Thyroid gland (tissue), 4 donors: ENCODE data around the gene TMC8. TPM values are rescaled to one million over a fixed set of nuclear protein-coding genes. Genes with fewer than 3 reads are reported as not detected.

Source experiments
- DNase-seq, 2 donors: peaks; one replicate each; pipeline ENCODE4 v3.0.0-alpha.2; 2019
- H3K27ac ChIP-seq, 3 donors: fragments of 200-600 bp; sonication (generic); 1 replicate in 2 of 3; 2 replicates in 1 of 3; pipeline ENCODE4 v1.5.1; 2016 to 2019; ENCODE audit warnings: mild to moderate bottlenecking in 1 of 3, moderate library complexity in 1 of 3
- H3K27me3 ChIP-seq: fragments of 200-600 bp; sonication (generic); one replicate; pipeline ENCODE4 v1.5.1; 2019
- H3K36me3 ChIP-seq, 2 donors: fragments of 200-600 bp; sonication (generic); one replicate each; pipeline ENCODE4 v1.5.1; 2016 to 2019
- H3K4me1 ChIP-seq, 2 donors: fragments of 200-600 bp; sonication (generic); one replicate each; pipeline ENCODE4 v1.5.1; 2017 to 2019
- H3K4me3 ChIP-seq, 3 donors: fragments of 200-600 bp; sonication (generic); replicated peaks in 1 of 3; 1 replicate in 2 of 3; 2 replicates in 1 of 3; pipeline ENCODE4 v1.5.1; 2016; ENCODE audit warnings: mild to moderate bottlenecking in 1 of 3
- H3K9me3 ChIP-seq: fragments of 200-600 bp; sonication (generic); one replicate; pipeline ENCODE4 v1.5.1; 2017
- CTCF ChIP-seq, 6 experiments: fragments of 200-600 bp in 3 of 6; fragments of 450-650 bp in 3 of 6; sonication (generic) in 3 of 6; IDR thresholded peaks; one replicate each; pipeline ENCODE4 v1.5.1; 2016 to 2019; ENCODE audit warnings: antibody characterized with exemption in 6 of 6, mild to moderate bottlenecking in 2 of 6, inconsistent platforms in 1 of 6, moderate library complexity in 1 of 6
- POLR2A ChIP-seq, 2 donors: fragments of 450-650 bp; IDR thresholded peaks; one replicate each; pipeline ENCODE4 v1.6.1; 2017; ENCODE audit warnings: antibody characterized with exemption in 2 of 2, mild to moderate bottlenecking in 2 of 2, moderate library complexity in 1 of 2
- WGBS, 2 donors: methylation state at CpG; one replicate each; pipeline ENCODE4 v1.1.5; 2017; 5-methylcytosine and 5-hydroxymethylcytosine counted together
- intact Hi-C: fragments of 100-400 bp; cut with DNase I; formaldehyde crosslinking; loops from one replicate; pipeline ENCODE4 v1.15.1; 2023
- total RNA-seq, 4 donors: library from RNA; depleted of rRNA; stranded (reverse); fragments of >200 nt; gene quantifications; one replicate each; pipeline ENCODE4 v1.2.3, GENCODE V29; 2016

The TMC8 gene
- total RNA-seq, 4 donors from 2014 or later: 1.4 to 4.7 (median 1.9) TPM

- 85 to 89% methylated on average over 5 of the region's 5 CpGs for WGBS, 2 donors
- DNase-seq: no peak
- H3K4me3 ChIP-seq: no peak overlapping the region
- no peaks in the 10 kb centered on the region for H3K9me3 ChIP-seq
- no peak overlapping the region for H3K27ac ChIP-seq
- H3K4me1 ChIP-seq: no peaks in the 10 kb centered on the region
- intact Hi-C loops: no loop called here
- TF ChIP-seq POLR2A (IDR thresholded peaks at IDR 0.05): no peak
- TF ChIP-seq CTCF (IDR thresholded peaks at IDR 0.05): no peak
- peaks cover 27 to 57% of the 10 kb centered on the region in 2 donors for H3K36me3 ChIP-seq
- H3K27me3 ChIP-seq: no peaks in the 10 kb centered on the region
Observed at GRCh38 chr17:78101112-78101511, 29.5 kb upstream of the TMC8 start.

GRCh38 chr17:78101542-78101941, 29.0 kb upstream of the TMC8 start:
- 95 to 98% methylated on average over 10 of the region's 10 CpGs for WGBS, 2 donors
- no peak for TF ChIP-seq CTCF (IDR thresholded peaks at IDR 0.05)
- no peak for TF ChIP-seq POLR2A (IDR thresholded peaks at IDR 0.05)
- H3K27me3 ChIP-seq: no peaks in the 10 kb centered on the region
- H3K27ac ChIP-seq: no peak overlapping the region
- no peaks in the 10 kb centered on the region for H3K9me3 ChIP-seq
- no peak overlapping the region for H3K4me3 ChIP-seq
- H3K36me3 ChIP-seq: peaks cover 26 to 53% of the 10 kb centered on the region in 2 donors
- DNase-seq: no peak
- H3K4me1 ChIP-seq: no peaks in the 10 kb centered on the region
- intact Hi-C loops: no loop called here

- no peaks in the 10 kb centered on the region for H3K27me3 ChIP-seq
- no peak for DNase-seq
- intact Hi-C loops: no loop called here
- H3K4me3 ChIP-seq: no peak overlapping the region
- no peak for TF ChIP-seq CTCF (IDR thresholded peaks at IDR 0.05)
- no peak for TF ChIP-seq POLR2A (IDR thresholded peaks at IDR 0.05)
- H3K9me3 ChIP-seq: no peaks in the 10 kb centered on the region
- no peaks in the 10 kb centered on the region for H3K4me1 ChIP-seq
- no peak overlapping the region for H3K27ac ChIP-seq
- H3K36me3 ChIP-seq: peaks cover 20 to 37% of the 10 kb centered on the region in 2 donors
- WGBS, 2 donors: 89 to 90% methylated on average over 3 to 4 of the region's 4 CpGs
Observed at GRCh38 chr17:78103311-78103710, 27.3 kb upstream of the TMC8 start.

GRCh38 chr17:78104540-78104941, 26.0 kb upstream of the TMC8 start:
- intact Hi-C loops: no loop called here
- H3K27me3 ChIP-seq: no peaks in the 10 kb centered on the region
- H3K4me1 ChIP-seq: no peaks in the 10 kb centered on the region
- peaks cover 14 to 26% of the 10 kb centered on the region in 2 donors for H3K36me3 ChIP-seq
- no peak for DNase-seq
- H3K9me3 ChIP-seq: no peaks in the 10 kb centered on the region
- H3K4me3 ChIP-seq: no peak overlapping the region
- no peak overlapping the region for H3K27ac ChIP-seq
- 92 to 98% methylated on average over 20 to 23 of the region's 28 CpGs for WGBS, 2 donors
- no peak for TF ChIP-seq POLR2A (IDR thresholded peaks at IDR 0.05)
- no peak for TF ChIP-seq CTCF (IDR thresholded peaks at IDR 0.05)

- Histone ChIP-seq H3K4me1 (no peaks in the 10 kb centered on the region), H3K9me3 (no peaks in the 10 kb centered on the region), H3K4me3 (no peak overlapping the region), H3K27me3 (no peaks in the 10 kb centered on the region), H3K27ac (no peak overlapping the region), H3K36me3 (peaks cover 11 to 24% of the 10 kb centered on the region in 2 donors)
- TF ChIP-seq CTCF (IDR thresholded peaks at IDR 0.05): no peak
- no peak for TF ChIP-seq POLR2A (IDR thresholded peaks at IDR 0.05)
- no peak for DNase-seq
- WGBS, 2 donors: 92 to 93% methylated on average over 16 of the region's 16 CpGs
- intact Hi-C loops: no loop called here
Observed at GRCh38 chr17:78105101-78105500, 25.5 kb upstream of the TMC8 start.
